ENCODE data around the gene F10. TPM values are rescaled to one million over a fixed set of nuclear protein-coding genes. Genes with fewer than 3 reads are reported as not detected.

The F10 gene
- total and polyA plus RNA-seq, 4 donors: 85.3 to 199 (median 117) TPM

DNA sequence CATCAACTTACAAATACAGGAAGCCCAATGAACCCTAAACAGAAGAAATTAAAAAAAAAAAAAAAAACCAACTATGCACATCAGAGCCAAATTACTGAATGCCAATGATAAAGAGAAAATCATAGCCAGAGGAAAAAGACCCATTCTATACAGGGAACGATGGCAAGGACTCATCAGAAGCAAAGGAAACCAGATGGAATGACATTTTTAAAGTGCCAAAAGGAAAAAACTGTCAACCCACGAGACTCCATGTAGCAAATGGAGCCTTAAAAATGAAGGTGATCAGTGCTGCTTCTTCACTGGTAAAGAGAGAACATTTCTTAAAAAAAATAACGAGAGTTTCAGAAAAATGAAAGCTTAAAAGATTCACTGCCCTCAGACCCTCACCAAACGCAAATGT is 67.6 kb downstream of the F10 start:
- no peak overlapping the region for H3K27ac ChIP-seq (ENCODE audit: low read depth in 1 of 2, low read length in 2 of 2)
- H3K9me3 ChIP-seq (ENCODE audit: control insufficient read depth in 4 of 4, low read length in 3 of 4): no peaks in the 10 kb centered on the region
- no peaks in the 10 kb centered on the region for H3K4me1 ChIP-seq (ENCODE audit: control insufficient read depth in 4 of 4, insufficient read depth in 4 of 4, low read length in 3 of 4)
- H3K4me3 ChIP-seq (ENCODE audit: low read depth in 1 of 3, low read length in 3 of 3): no peak overlapping the region
- WGBS: 87% methylated on average over 4 of the region's 4 CpGs
- H3K36me3 ChIP-seq (ENCODE audit: control insufficient read depth in 4 of 4, insufficient read depth in 3 of 4, low read depth in 1 of 4, low read length in 3 of 4): peaks cover 9 to 54% (median 32%) of the 10 kb centered on the region in 4 donors
- DNase-seq (ENCODE audit: low spot score): no peak
- no peak for TF ChIP-seq GABPA (IDR thresholded peaks at IDR 0.05 in 1 of 2, conservative IDR thresholded peaks at IDR 0.05 in 1 of 2)
- no peak for TF ChIP-seq TAF1 (conservative IDR thresholded peaks at IDR 0.05)
- TF ChIP-seq CTCF (IDR thresholded peaks at IDR 0.05; ENCODE audit: low read depth, low read length, missing input control): no peak
- TF ChIP-seq YY1 (IDR thresholded peaks at IDR 0.05): no peak
- no peak for TF ChIP-seq HNF4G (IDR thresholded peaks at IDR 0.05)
- no peak for TF ChIP-seq MAX (IDR thresholded peaks at IDR 0.05)
- H3K27me3 ChIP-seq (ENCODE audit: control insufficient read depth in 4 of 4, insufficient read depth in 4 of 4, low read length in 3 of 4): no peaks in the 10 kb centered on the region
- H3K9ac ChIP-seq (ENCODE audit: low read depth in 1 of 2, low read length in 2 of 2): no peak overlapping the region

DNA sequence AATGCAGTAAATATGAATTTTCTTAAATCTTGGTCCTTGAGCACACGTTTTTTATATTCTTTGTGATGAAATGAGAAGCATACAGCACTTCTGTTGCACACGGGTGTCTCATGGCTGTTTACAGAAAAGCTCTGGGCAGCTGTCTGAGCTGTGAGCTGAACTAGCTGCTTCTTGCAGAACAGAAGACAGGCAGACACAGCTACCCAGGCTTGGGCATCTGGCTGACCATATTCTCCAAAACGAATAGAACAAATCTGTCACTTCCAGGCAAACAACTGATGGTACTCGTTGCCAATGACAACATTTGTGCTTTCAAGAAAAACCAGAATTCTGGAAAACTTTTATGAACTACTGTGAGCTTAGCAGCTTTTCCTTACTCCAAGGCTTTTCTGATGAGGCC is 69.7 kb downstream of the F10 start:
- peaks cover 15 to 65% (median 41%) of the 10 kb centered on the region in 4 donors for H3K36me3 ChIP-seq (ENCODE audit: control insufficient read depth in 4 of 4, insufficient read depth in 3 of 4, low read depth in 1 of 4, low read length in 3 of 4)
- WGBS: 80% methylated on average over 4 of the region's 4 CpGs
- no peaks in the 10 kb centered on the region for H3K4me1 ChIP-seq (ENCODE audit: control insufficient read depth in 4 of 4, insufficient read depth in 4 of 4, low read length in 3 of 4)
- H3K9ac ChIP-seq (ENCODE audit: low read depth in 1 of 2, low read length in 2 of 2): no peak overlapping the region
- H3K9me3 ChIP-seq (ENCODE audit: control insufficient read depth in 4 of 4, low read length in 3 of 4): no peaks in the 10 kb centered on the region
- DNase-seq (ENCODE audit: low spot score): no peak
- no peak overlapping the region for H3K4me3 ChIP-seq (ENCODE audit: low read depth in 1 of 3, low read length in 3 of 3)
- H3K27me3 ChIP-seq (ENCODE audit: control insufficient read depth in 4 of 4, insufficient read depth in 4 of 4, low read length in 3 of 4): no peaks in the 10 kb centered on the region
- H3K27ac ChIP-seq (ENCODE audit: low read depth in 1 of 2, low read length in 2 of 2): no peak overlapping the region
- TF ChIP-seq SP1 (IDR thresholded peaks at IDR 0.05) (no peak), FOXA1 (IDR thresholded peaks at IDR 0.05) (no peak), RXRA (IDR thresholded peaks at IDR 0.05) (no peak), RAD21 (IDR thresholded peaks at IDR 0.05) (no peak), TAF1 (conservative IDR thresholded peaks at IDR 0.05) (no peak), ATF3 (IDR thresholded peaks at IDR 0.05) (no peak), EGR1 (IDR thresholded peaks at IDR 0.05; ENCODE audit: low read depth in 2 of 2) (no peak), JUND (IDR thresholded peaks at IDR 0.05) (no peak), YY1 (IDR thresholded peaks at IDR 0.05) (no peak), NR2F2 (IDR thresholded peaks at IDR 0.05) (no peak), HNF4A (conservative IDR thresholded peaks at IDR 0.05) (no peak)
- TF ChIP-seq, protein P1, sequence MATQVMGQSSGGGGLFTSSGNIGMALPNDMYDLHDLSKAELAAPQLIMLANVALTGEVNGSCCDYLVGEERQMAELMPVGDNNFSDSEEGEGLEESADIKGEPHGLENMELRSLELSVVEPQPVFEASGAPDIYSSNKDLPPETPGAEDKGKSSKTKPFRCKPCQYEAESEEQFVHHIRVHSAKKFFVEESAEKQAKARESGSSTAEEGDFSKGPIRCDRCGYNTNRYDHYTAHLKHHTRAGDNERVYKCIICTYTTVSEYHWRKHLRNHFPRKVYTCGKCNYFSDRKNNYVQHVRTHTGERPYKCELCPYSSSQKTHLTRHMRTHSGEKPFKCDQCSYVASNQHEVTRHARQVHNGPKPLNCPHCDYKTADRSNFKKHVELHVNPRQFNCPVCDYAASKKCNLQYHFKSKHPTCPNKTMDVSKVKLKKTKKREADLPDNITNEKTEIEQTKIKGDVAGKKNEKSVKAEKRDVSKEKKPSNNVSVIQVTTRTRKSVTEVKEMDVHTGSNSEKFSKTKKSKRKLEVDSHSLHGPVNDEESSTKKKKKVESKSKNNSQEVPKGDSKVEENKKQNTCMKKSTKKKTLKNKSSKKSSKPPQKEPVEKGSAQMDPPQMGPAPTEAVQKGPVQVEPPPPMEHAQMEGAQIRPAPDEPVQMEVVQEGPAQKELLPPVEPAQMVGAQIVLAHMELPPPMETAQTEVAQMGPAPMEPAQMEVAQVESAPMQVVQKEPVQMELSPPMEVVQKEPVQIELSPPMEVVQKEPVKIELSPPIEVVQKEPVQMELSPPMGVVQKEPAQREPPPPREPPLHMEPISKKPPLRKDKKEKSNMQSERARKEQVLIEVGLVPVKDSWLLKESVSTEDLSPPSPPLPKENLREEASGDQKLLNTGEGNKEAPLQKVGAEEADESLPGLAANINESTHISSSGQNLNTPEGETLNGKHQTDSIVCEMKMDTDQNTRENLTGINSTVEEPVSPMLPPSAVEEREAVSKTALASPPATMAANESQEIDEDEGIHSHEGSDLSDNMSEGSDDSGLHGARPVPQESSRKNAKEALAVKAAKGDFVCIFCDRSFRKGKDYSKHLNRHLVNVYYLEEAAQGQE (IDR thresholded peaks at IDR 0.05): no peak
